GM19395 (cell line): ENCODE measurements around the gene CLCN2.

ENCODE experiments used
- ATAC-seq: cut with Tn5 transposase; IDR thresholded peaks from one replicate; pipeline ENCODE4 v1.9.1; 2021; ENCODE audit warnings: mild to moderate bottlenecking, moderate library complexity; ENCODE audit not compliant: unreplicated experiment

The CLCN2 gene

GRCh38 chr3:184381261-184382224 lies 20.1 kb upstream of the CLCN2 start:
- ATAC-seq, result no peak

GRCh38 chr3:184380627-184381260 lies 19.3 kb upstream of the CLCN2 start:
- ATAC-seq, result no peak

GRCh38 chr3:184380185-184380626 lies 18.8 kb upstream of the CLCN2 start:
- no peak for ATAC-seq

GRCh38 chr3:184379358-184380184 lies 18.2 kb upstream of the CLCN2 start, which contains the start of gene CHRD:
TSS of gene CHRD (plus strand) at chr3:184380054. CDS start at chr3:184380319, 265 bp downstream.
- no peak for ATAC-seq

GRCh38 chr3:184378651-184379357 lies 17.4 kb upstream of the CLCN2 start:
- no peak for ATAC-seq

GRCh38 chr3:184377882-184378445 lies 16.6 kb upstream of the CLCN2 start, which contains the start of gene THPO:
TSS of gene THPO (minus strand) at chr3:184378207. CDS start at chr3:184376259, 1,948 bp downstream.
- no peak for ATAC-seq

GRCh38 chr3:184377374-184377773 lies 16.0 kb upstream of the CLCN2 start:
- no peak for ATAC-seq

- ATAC-seq, result no peak
Measured at GRCh38 chr3:184375747-184376461, 14.5 kb upstream of the CLCN2 start.

GRCh38 chr3:184373422-184373821 lies 12.0 kb upstream of the CLCN2 start:
- ATAC-seq, result no peak

- no peak for ATAC-seq
Measured at GRCh38 chr3:184372911-184373310, 11.5 kb upstream of the CLCN2 start.

GRCh38 chr3:184372296-184372821 lies 11.0 kb upstream of the CLCN2 start:
- ATAC-seq, result no peak

GRCh38 chr3:184371570-184372018 lies 10.2 kb upstream of the CLCN2 start:
- ATAC-seq, result peak; percentile 73

- ATAC-seq, result no peak
Measured at GRCh38 chr3:184368586-184369183, 7.3 kb upstream of the CLCN2 start.

GRCh38 chr3:184368116-184368515 lies 6.7 kb upstream of the CLCN2 start:
- no peak for ATAC-seq

- ATAC-seq, result no peak
Measured at GRCh38 chr3:184366619-184367289, 5.3 kb upstream of the CLCN2 start.

GRCh38 chr3:184362668-184363546 lies 1.5 kb upstream of the CLCN2 start:
- peak; percentile 88 for ATAC-seq
